Measurements from ENCODE around the gene ZNF432. TPM values are rescaled to one million over a fixed set of nuclear protein-coding genes. Genes with fewer than 3 reads are reported as not detected.

ZNF432 gene
- total and polyA plus RNA-seq, 2 of the 13 experiments (the other 11 are each of a cell fraction or from before 2014, with no cell fraction given), result 4.1 to 8.7 TPM

GRCh38 chr19:52028027-52028779, 20.4 kb downstream of the ZNF432 start, which contains the start of gene ZNF614 (continued):
- TF ChIP-seq ZHX2 (IDR thresholded peaks at IDR 0.05; ENCODE audit: low read depth), result peak; percentile 94
- TF ChIP-seq ZHX2 (CRISPR knock-in tag; IDR thresholded peaks at IDR 0.05; ENCODE audit: borderline replicate concordance), result 0 out of 2 replicates have a peak, but pooled peaks have one; percentile 26
- TF ChIP-seq ZNF20 (CRISPR knock-in tag; IDR thresholded peaks at IDR 0.05), result peak; percentile 81; the same call in 1 of the 2 replicates
- peak; percentile 69; the same call in 1 of the 2 replicates for TF ChIP-seq MTF2 (CRISPR knock-in tag; IDR thresholded peaks at IDR 0.05; ENCODE audit: borderline replicate concordance)
- TF ChIP-seq CC2D1A (CRISPR knock-in tag; IDR thresholded peaks at IDR 0.05), result no peak
- TF ChIP-seq ZNF12 (CRISPR knock-in tag; IDR thresholded peaks at IDR 0.05), result peak; percentile 50; the same call in 1 of the 2 replicates
- TF ChIP-seq, protein P1, sequence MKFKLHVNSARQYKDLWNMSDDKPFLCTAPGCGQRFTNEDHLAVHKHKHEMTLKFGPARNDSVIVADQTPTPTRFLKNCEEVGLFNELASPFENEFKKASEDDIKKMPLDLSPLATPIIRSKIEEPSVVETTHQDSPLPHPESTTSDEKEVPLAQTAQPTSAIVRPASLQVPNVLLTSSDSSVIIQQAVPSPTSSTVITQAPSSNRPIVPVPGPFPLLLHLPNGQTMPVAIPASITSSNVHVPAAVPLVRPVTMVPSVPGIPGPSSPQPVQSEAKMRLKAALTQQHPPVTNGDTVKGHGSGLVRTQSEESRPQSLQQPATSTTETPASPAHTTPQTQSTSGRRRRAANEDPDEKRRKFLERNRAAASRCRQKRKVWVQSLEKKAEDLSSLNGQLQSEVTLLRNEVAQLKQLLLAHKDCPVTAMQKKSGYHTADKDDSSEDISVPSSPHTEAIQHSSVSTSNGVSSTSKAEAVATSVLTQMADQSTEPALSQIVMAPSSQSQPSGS (CRISPR knock-in tag; IDR thresholded peaks at IDR 0.05), result peak; percentile 45; the same call in 1 of the 2 replicates
- TF ChIP-seq ZNF530 (CRISPR knock-in tag; IDR thresholded peaks at IDR 0.05; ENCODE audit: low read depth), result no peak
- TF ChIP-seq, protein P2, sequence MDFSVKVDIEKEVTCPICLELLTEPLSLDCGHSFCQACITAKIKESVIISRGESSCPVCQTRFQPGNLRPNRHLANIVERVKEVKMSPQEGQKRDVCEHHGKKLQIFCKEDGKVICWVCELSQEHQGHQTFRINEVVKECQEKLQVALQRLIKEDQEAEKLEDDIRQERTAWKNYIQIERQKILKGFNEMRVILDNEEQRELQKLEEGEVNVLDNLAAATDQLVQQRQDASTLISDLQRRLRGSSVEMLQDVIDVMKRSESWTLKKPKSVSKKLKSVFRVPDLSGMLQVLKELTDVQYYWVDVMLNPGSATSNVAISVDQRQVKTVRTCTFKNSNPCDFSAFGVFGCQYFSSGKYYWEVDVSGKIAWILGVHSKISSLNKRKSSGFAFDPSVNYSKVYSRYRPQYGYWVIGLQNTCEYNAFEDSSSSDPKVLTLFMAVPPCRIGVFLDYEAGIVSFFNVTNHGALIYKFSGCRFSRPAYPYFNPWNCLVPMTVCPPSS (IDR thresholded peaks at IDR 0.05), result no peak
- TF ChIP-seq EEA1 (CRISPR knock-in tag; IDR thresholded peaks at IDR 0.05; ENCODE audit: borderline replicate concordance), result no peak
- no peak for TF ChIP-seq JUNB (CRISPR knock-in tag; IDR thresholded peaks at IDR 0.05; ENCODE audit: borderline replicate concordance)
- no peak for TF ChIP-seq NCOA5 (CRISPR knock-in tag; IDR thresholded peaks at IDR 0.05)
- TF ChIP-seq, protein P3, sequence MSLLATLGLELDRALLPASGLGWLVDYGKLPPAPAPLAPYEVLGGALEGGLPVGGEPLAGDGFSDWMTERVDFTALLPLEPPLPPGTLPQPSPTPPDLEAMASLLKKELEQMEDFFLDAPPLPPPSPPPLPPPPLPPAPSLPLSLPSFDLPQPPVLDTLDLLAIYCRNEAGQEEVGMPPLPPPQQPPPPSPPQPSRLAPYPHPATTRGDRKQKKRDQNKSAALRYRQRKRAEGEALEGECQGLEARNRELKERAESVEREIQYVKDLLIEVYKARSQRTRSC (CRISPR knock-in tag; IDR thresholded peaks at IDR 0.05; ENCODE audit: low read depth), result no peak
- TF ChIP-seq KDM1A (CRISPR knock-in tag; IDR thresholded peaks at IDR 0.05), result no peak
- TF ChIP-seq, protein P4, sequence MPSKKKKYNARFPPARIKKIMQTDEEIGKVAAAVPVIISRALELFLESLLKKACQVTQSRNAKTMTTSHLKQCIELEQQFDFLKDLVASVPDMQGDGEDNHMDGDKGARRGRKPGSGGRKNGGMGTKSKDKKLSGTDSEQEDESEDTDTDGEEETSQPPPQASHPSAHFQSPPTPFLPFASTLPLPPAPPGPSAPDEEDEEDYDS (CRISPR knock-in tag; IDR thresholded peaks at IDR 0.05), result peak; percentile 43
- no peak for TF ChIP-seq ZSCAN22 (CRISPR knock-in tag; IDR thresholded peaks at IDR 0.05)
- TF ChIP-seq KAT7 (CRISPR knock-in tag; IDR thresholded peaks at IDR 0.05; ENCODE audit: borderline replicate concordance), result peak; percentile 74; the same call in 1 of the 2 replicates
- peak; percentile 68; the same call in 1 of the 2 replicates for TF ChIP-seq IRF2 (CRISPR knock-in tag; IDR thresholded peaks at IDR 0.05)
